Gastrocnemius medialis (tissue), 4 donors: ENCODE results near the gene MYLK3. TPM values are rescaled to one million over a fixed set of nuclear protein-coding genes. Genes with fewer than 3 reads are reported as not detected.

Source experiments
- ATAC-seq, 2 donors: fragments of 150-250 bp; one replicate each; pipeline ENCODE4 v1.9.1; 2016
- DNase-seq, 2 donors: peaks; one replicate each; pipeline ENCODE4 v3.0.0-alpha.2; 2019
- H3K27ac ChIP-seq, 4 donors: fragments of 200-600 bp; sonication (generic); 1 replicate in 1 of 4; 2 replicates in 3 of 4; pipeline ENCODE4 v1.5.1; 2016 to 2018; ENCODE audit warnings: mild to moderate bottlenecking in 2 of 4, moderate library complexity in 1 of 4
- H3K27me3 ChIP-seq, 3 donors: fragments of 200-600 bp; sonication (generic) in 2 of 3; 1 replicate in 1 of 3; 2 replicates in 2 of 3; pipeline versions ENCODE4 v1.5.1 to v1.6.0; 2016 to 2019; ENCODE audit warnings: mild to moderate bottlenecking in 1 of 3, moderate library complexity in 1 of 3
- H3K36me3 ChIP-seq, 2 donors: fragments of 200-600 bp; sonication (generic) in 1 of 2; one replicate each; pipeline ENCODE4 v1.5.1; 2017 to 2018
- H3K4me1 ChIP-seq, 2 donors: fragments of 200-600 bp; sonication (generic) in 1 of 2; one replicate each; pipeline ENCODE4 v1.5.1; 2016 to 2017; ENCODE audit warnings: mild to moderate bottlenecking in 2 of 2
- H3K4me3 ChIP-seq, 4 donors: fragments of 200-600 bp; sonication (generic) in 3 of 4; 1 replicate in 1 of 4; 2 replicates in 3 of 4; pipeline ENCODE4 v1.5.1; 2016 to 2019; ENCODE audit warnings: mild to moderate bottlenecking in 2 of 4
- H3K9me3 ChIP-seq, 3 donors: fragments of 200-600 bp; sonication (generic) in 2 of 3; 1 replicate in 1 of 3; 2 replicates in 2 of 3; pipeline ENCODE4 v1.5.1; 2016 to 2019
- POLR2A ChIP-seq, 2 donors: fragments of 450-650 bp; IDR thresholded peaks; one replicate each; pipeline ENCODE4 v1.6.1; 2017; ENCODE audit warnings: antibody characterized with exemption in 2 of 2, mild to moderate bottlenecking in 2 of 2, moderate library complexity in 2 of 2
- in situ Hi-C, 4 donors: fragments of 200-750 bp; cut with MboI; loops; one replicate each; pipeline versions ENCODE4 v1.15.0 to v1.8.0; 2017; ENCODE audit warnings: low sequenced_read_pairs in 4 of 4
- intact Hi-C: fragments of 100-400 bp; cut with DNase I; formaldehyde crosslinking; loops from one replicate; pipeline ENCODE4 v1.15.1; 2023; ENCODE audit warnings: low total_unique reads
- total RNA-seq, 4 donors: library from RNA; depleted of rRNA; stranded (reverse); fragments of >200 nt; gene quantifications; one replicate each; pipeline versions ENCODE4 v1.1.0 to v1.2.3, GENCODE V29; 2016
- TF ChIP-seq, protein P1 (sequence below), 5 experiments: fragments of 450-650 bp in 3 of 5; fragments of 200-600 bp in 2 of 5; sonication (generic) in 2 of 5; IDR thresholded peaks in 4 of 5; conservative IDR thresholded peaks in 1 of 5; 1 replicate in 4 of 5; 2 replicates in 1 of 5; pipeline ENCODE4 v1.5.1; 2016 to 2019; ENCODE audit warnings: antibody characterized with exemption in 5 of 5, mild to moderate bottlenecking in 3 of 5, moderate library complexity in 3 of 5

Gene MYLK3
- 1 to 10 TPM; 2.4 to 9.2 (median 5.2) TPM for total RNA-seq

- H3K36me3 ChIP-seq: no peaks in the 10 kb centered on the region
- peaks cover 41 to 49% of the 10 kb centered on the region in 2 donors for H3K4me1 ChIP-seq
- in situ Hi-C loops (no loop called here), intact Hi-C loops (no loop called here)
- peak; percentile 41 to 46 for ATAC-seq
- peak within 1 kb of the TSS in 2 of 4 donors; percentile 11 to 29 for H3K4me3 ChIP-seq
- no peaks in the 10 kb centered on the region for H3K27me3 ChIP-seq
- TF ChIP-seq POLR2A (IDR thresholded peaks at IDR 0.05): no peak
- TF ChIP-seq, protein P1, sequence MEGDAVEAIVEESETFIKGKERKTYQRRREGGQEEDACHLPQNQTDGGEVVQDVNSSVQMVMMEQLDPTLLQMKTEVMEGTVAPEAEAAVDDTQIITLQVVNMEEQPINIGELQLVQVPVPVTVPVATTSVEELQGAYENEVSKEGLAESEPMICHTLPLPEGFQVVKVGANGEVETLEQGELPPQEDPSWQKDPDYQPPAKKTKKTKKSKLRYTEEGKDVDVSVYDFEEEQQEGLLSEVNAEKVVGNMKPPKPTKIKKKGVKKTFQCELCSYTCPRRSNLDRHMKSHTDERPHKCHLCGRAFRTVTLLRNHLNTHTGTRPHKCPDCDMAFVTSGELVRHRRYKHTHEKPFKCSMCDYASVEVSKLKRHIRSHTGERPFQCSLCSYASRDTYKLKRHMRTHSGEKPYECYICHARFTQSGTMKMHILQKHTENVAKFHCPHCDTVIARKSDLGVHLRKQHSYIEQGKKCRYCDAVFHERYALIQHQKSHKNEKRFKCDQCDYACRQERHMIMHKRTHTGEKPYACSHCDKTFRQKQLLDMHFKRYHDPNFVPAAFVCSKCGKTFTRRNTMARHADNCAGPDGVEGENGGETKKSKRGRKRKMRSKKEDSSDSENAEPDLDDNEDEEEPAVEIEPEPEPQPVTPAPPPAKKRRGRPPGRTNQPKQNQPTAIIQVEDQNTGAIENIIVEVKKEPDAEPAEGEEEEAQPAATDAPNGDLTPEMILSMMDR (IDR thresholded peaks at IDR 0.05 in 4 of 5, conservative IDR thresholded peaks at IDR 0.05 in 1 of 5): no peak
- H3K27ac ChIP-seq: peak within 1 kb of the TSS; percentile 73 to 93 (median 87)
- peak in 1 of 2 donors; percentile 27 for DNase-seq
- no peaks in the 10 kb centered on the region for H3K9me3 ChIP-seq
Measured at GRCh38 chr16:46747777-46748651, at the start of gene MYLK3. Gene MYLK3, minus strand, starts transcription at chr16:46748344. Its CDS starts 151 bp downstream, at chr16:46748193.

GRCh38 chr16:46797501-46797900, 49.4 kb upstream of the MYLK3 start:
- no peaks in the 10 kb centered on the region for H3K36me3 ChIP-seq
- no peaks in the 10 kb centered on the region for H3K9me3 ChIP-seq
- H3K4me1 ChIP-seq: peaks cover 0 to 3% of the 10 kb centered on the region in 2 donors
- intact Hi-C loops (no loop called here), in situ Hi-C loops (loop anchor here in 2 of 4 donors (10.0 kb wide), 1 partner anchor 123 kb away; no protein-coding TSS in a partner anchor)
- no peak overlapping the region for H3K27ac ChIP-seq
- no peak overlapping the region for H3K4me3 ChIP-seq
- DNase-seq (no peak), ATAC-seq (no peak)
- no peaks in the 10 kb centered on the region for H3K27me3 ChIP-seq
- TF ChIP-seq, protein P1 (IDR thresholded peaks at IDR 0.05 in 4 of 5, conservative IDR thresholded peaks at IDR 0.05 in 1 of 5): no peak
- TF ChIP-seq POLR2A (IDR thresholded peaks at IDR 0.05): no peak

DNA sequence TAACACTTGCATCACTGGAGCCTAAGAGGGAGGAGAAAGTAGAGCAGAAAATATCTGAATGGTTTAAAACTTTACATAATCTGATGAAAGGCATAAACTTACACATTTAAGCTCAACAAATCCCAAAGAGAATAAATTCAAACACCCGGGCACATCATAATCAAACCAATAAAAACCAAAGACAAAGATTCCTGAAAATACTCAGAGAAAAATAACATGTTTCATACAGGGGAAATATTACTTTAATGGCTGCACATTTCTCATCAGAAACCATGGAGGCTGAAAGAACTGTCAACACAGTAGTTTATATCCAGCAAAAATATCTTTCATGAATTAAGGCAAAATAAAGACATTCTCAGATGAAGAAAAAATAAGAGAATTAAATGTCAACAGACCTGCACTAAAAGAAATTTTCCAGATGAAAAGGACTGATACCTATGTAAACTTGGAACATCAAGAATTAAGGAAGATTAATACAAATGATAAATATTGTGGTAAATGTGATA, 48.7 kb upstream of the MYLK3 start:
- no peaks in the 10 kb centered on the region for H3K9me3 ChIP-seq
- H3K4me3 ChIP-seq: no peak overlapping the region
- intact Hi-C loops: no loop called here
- H3K4me1 ChIP-seq: peaks cover 0 to 3% of the 10 kb centered on the region in 2 donors
- TF ChIP-seq, protein P1 (IDR thresholded peaks at IDR 0.05 in 4 of 5, conservative IDR thresholded peaks at IDR 0.05 in 1 of 5): no peak
- TF ChIP-seq POLR2A (IDR thresholded peaks at IDR 0.05): no peak
- ATAC-seq: no peak
- no peak overlapping the region for H3K27ac ChIP-seq
- H3K36me3 ChIP-seq: no peaks in the 10 kb centered on the region
- in situ Hi-C loops: loop anchor here in 2 of 4 donors (10.0 kb wide), 1 partner anchor 122 kb away; no protein-coding TSS in a partner anchor
- DNase-seq: no peak
- H3K27me3 ChIP-seq: no peaks in the 10 kb centered on the region

DNA sequence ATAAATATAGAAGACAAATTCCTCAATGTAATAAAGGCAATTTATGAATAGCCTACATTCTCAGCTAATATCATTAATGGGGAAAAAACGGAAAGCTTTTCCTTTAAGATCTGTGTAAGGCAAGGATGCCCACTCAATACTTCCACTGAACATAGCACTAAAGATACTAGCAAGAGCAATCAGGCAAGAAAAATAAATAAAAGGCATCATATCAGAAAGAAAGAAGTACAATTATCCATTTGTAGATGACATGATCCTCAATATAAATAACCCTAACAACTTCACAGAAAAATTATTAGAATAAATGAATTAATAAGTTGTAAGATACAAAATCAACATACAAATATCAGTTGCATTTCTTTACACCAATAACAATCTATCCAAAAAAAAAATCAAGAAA, 45.7 kb upstream of the MYLK3 start:
- in situ Hi-C loops: loop anchor here in 2 of 4 donors (10.0 kb wide), 1 partner anchor 119 kb away; no protein-coding TSS in a partner anchor

More for the DNA sequence above, 45.7 kb upstream of the MYLK3 start:
- DNase-seq (no peak), ATAC-seq (no peak)
- no peak overlapping the region for H3K27ac ChIP-seq
- H3K27me3 ChIP-seq: no peaks in the 10 kb centered on the region
- no peaks in the 10 kb centered on the region for H3K4me1 ChIP-seq
- no peaks in the 10 kb centered on the region for H3K36me3 ChIP-seq
- no peak overlapping the region for H3K4me3 ChIP-seq
- intact Hi-C loops: no loop called here
- TF ChIP-seq, protein P1 (IDR thresholded peaks at IDR 0.05 in 4 of 5, conservative IDR thresholded peaks at IDR 0.05 in 1 of 5): no peak
- H3K9me3 ChIP-seq: no peaks in the 10 kb centered on the region
